Mammary epithelial cell (primary cell): ENCODE results near the gene TAF1B.

Experiments
- EZH2 ChIP-seq: IDR thresholded peaks from 2 replicates; pipeline ENCODE4 v1.6.1; 2012; ENCODE audit warnings: low read length, inconsistent platforms, borderline replicate concordance
- TF ChIP-seq, protein P1 (sequence below), 2 donors: IDR thresholded peaks in 1 of 2; conservative IDR thresholded peaks in 1 of 2; 2 replicates each; pipeline ENCODE4 v1.5.1; 2011 to 2012; ENCODE audit warnings: inconsistent platforms in 2 of 2, low read length in 2 of 2, mild to moderate bottlenecking in 2 of 2, control low read depth in 1 of 2, low read depth in 1 of 2; ENCODE audit not compliant: insufficient read depth in 1 of 2; ENCODE audit errors: extremely low read depth in 1 of 2

DNA sequence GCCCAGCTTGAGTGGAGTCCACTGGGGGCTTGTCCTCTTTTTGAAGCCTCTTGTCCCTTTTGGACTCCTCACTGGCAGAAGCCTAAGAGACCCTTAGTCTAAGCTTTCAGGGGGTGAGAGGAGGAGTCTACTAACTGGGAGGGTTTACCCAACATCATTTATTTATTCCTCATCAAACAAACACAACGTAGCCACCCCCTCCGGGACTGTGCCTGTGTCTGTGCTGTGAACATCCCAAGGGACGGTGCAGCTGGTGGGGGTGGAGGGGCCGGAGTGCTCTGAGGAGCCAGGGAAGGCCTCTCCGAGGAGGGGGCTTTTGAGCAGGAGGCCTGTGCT is 42.7 kb upstream of the TAF1B start:
- TF ChIP-seq, protein P1, sequence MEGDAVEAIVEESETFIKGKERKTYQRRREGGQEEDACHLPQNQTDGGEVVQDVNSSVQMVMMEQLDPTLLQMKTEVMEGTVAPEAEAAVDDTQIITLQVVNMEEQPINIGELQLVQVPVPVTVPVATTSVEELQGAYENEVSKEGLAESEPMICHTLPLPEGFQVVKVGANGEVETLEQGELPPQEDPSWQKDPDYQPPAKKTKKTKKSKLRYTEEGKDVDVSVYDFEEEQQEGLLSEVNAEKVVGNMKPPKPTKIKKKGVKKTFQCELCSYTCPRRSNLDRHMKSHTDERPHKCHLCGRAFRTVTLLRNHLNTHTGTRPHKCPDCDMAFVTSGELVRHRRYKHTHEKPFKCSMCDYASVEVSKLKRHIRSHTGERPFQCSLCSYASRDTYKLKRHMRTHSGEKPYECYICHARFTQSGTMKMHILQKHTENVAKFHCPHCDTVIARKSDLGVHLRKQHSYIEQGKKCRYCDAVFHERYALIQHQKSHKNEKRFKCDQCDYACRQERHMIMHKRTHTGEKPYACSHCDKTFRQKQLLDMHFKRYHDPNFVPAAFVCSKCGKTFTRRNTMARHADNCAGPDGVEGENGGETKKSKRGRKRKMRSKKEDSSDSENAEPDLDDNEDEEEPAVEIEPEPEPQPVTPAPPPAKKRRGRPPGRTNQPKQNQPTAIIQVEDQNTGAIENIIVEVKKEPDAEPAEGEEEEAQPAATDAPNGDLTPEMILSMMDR (conservative IDR thresholded peaks at IDR 0.05 in 1 of 2, IDR thresholded peaks at IDR 0.05 in 1 of 2; ENCODE audit: extremely low read depth in 1 of 2, insufficient read depth in 1 of 2, low read depth in 1 of 2, low read length in 2 of 2), result no peak
- no peak for TF ChIP-seq EZH2
